Limb (tissue), 2 donors: ENCODE results near the gene CDC42EP3.

Experiments
- DNase-seq, 2 donors: peaks; one replicate each; pipeline ENCODE4 v3.0.0-alpha.2; 2016; ENCODE audit errors: extremely low spot score in 2 of 2

CDC42EP3 gene

DNA sequence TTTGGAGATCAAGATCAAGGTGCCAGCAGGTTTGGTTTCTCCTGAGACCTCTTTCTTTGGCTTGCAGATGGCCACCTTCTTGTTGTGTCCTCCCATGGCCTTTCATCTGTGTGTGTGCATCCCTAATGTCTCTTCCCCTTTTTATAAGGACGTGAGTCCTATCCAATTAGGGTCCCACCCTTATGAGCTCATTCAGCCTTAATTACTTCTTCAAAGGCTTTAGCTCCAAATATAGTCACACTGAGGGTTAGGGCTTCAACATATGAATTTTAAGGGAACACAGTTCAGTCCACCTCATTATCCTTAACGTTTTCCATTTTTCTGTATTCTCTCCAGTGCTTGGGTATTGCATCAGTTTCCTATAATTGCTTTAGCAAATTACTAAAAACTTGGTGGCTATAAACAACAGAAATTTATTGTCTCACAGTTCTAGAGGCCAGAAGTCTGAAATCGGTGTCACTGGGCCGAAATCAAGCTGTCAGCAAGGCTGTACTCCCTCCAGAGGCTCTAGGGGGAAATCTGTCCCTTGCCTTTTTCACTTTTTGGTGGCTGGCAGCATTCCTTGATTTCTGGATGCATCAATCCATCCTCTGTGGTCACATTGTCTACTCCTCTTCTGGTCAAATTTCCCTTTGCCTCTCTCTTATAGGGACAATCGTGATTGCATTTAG is 34.1 kb downstream of the CDC42EP3 start:
- no peak for DNase-seq

DNA sequence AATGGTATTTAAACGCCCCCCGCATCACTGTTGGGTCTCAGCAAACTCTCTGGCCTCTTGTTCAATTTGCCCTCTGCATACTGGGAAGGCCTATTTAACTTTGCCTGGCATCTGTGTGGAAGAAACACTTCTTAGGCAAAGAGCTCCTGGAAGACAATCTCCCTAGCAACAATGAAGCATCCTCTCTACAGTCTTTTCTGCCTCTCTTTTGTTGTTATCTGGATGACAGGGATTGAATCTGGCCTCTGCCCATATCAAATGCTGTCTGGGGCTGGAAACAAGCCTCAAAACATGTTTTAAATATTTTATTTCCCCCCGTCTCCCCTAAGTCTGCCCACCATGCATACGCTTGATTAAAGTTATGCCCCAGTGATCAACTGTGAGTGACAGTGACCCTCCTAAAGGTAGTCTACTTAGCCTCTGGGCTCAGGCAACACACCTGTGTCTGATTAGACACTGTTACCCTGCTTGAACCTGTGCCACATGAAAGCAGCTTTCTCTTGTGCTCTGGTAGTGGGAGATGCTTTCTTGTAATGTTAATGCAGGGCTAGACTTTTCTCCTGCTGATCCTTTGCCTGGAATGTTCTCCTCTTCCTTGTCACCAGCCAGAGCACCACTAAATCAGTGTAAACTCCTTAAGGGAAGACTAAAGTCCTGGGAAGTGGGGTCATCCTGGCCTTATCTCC is 34.9 kb downstream of the CDC42EP3 start:
- no peak for DNase-seq

DNA sequence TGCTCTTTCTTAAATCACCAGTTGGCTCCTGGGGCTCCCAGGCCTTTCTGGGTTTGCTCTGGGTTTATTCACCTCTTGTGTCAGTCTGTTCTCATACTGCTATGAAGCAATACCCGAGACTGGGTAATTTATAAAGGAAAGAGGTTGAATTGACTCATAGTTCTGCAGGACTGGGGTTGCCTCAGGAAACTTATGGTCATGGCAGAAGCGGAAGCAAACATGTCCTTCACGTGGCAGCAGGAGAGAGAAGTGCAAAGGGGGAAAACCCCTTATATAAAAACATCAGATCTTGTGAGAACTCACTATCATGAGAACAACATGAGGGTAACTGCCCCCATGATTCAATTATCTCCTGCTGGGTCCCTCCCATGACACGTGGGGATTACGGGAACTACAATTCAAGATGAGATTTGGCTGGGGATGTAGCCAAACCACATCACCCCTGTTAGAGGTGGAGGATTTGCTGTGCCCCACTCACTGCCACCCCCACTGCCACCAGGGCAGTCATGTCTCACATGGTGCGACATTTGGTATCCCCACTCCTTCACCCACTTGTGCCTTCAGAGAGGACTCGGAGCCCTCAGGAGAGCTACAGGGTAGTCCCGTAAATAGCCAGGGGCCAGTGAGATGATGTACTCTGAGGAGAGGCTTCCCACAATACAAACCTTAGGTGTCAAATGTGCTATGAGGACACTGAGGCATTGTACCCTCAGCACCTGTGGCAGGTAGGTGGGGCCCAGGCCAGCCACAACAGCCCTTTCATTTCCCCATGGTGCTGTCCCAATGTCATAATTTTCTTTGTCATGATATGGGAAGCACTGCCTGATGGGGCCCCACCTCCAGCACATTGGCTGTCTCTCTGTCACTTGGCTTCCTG is 35.7 kb downstream of the CDC42EP3 start:
- no peak for DNase-seq

DNA sequence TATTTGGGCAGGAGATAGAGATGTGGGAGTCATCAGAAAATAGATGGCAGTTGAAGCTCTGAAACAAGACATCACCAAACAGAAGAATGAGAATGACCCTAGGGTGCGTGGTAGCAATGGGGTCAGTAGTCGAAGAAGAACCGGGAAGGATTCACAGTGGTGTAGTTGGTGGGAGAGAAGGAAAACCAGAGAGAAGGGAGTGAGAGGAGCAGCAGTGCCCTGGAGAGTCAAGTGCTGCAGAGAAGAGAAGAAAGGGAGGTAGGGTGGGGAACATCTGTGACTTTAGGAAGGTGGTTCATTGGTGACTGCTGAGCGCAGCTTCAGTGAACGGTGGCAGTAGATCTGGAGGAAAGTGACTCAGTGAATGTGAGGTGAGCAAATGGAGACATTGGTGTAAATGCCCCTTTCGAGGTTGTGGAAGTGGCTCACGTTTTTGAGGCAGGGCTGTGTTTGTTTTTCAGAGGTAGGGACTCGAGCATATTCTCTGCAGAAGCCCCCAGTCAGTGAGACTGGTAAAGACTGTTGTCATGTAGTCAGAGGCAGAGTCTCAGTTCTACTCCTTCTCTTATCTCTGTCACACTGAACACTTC is 36.4 kb downstream of the CDC42EP3 start:
- no peak for DNase-seq

DNA sequence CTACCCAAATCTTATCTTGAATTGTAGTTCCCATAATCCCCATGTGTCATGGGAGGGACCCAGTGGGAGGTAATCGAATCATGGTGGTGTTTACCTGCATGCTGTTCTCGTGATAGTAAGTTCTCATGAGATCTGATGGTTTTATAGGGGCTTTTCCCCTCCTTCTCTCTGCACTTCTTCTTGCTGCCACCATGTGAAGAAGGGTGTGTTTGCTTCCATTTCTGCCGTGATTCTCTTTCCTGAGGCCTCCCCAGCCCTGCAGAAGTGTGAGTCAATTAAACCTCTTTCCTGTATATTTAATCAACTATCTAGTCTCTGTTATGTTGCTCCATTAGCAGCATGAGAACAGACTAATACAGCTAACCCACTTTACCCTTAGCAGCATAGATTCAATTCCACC is 37.6 kb downstream of the CDC42EP3 start:
- no peak for DNase-seq

DNA sequence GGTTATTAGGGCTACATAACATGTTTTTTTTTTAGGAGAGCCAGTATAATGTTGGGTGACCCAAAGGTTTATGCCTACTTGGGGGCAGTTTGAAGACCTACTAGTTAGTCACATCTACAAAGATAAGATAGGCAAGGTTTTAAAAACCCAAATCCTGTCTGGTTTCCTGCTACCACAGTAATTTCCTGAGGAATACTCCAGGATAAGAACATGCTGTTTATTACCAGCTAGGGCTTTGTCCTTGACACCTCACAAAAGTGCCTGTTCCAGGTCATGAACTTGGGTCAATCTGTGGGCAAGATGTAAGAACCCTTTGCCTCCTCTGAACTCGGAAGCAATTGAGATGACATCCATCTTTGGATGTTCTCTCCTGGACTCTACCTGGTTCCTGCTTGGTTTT is 38.2 kb downstream of the CDC42EP3 start:
- no peak for DNase-seq

DNA sequence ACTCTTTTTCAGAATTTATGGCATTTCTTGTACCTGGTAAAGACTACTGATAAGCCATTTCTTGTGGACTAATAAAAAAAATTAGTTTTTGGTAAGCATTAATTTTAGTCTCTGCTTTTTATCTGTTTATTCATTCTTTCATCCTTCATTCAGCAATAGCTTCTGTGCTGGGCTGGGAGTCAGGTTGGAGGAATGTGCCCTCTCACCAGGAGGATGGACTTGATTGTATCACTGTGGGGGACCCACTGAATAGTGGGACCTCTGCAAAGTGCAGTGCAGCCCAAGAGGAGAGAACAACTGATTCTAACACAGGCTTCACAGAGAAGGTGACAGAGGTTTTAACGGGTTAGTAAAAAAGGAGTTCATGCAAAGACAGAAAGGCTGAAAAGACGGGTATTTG is 39.1 kb downstream of the CDC42EP3 start:
- DNase-seq, result no peak

DNA sequence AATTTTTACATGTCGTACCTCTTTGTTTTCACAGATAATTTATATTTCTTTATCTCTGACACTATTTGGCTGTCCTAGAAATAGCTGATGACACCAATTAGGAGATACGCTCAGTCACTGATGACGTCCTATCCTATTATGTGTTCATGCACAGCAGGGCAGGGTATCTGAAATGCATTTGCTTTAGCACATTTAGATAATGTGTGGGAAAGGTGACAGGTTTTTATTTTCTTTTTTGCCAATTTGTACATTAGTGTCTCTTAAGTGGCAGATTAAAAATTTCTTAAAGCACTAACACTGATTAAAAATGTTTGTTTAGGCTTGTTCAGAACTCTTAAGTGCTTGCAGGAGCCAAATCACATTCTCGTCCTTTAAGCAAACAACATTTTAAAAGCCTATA is 39.7 kb downstream of the CDC42EP3 start:
- DNase-seq, result no peak

DNA sequence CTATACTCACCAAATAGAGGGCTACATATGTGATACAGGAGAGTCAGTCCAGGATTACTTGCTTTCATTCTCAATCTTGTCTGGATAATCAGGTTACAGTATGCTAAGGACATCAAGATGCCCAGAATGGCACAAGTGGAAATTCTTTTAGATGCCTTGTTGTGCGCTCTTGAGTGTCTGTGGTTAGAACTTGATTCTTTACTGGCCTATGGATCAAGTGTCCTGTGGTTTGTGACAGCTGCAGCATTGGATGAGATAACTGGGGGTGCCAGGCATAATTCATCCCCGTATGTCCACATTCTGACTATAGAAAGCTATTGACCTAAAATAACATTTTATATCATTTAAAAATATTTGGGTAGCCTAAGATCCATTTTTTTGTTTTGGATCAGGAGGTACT is 40.1 kb downstream of the CDC42EP3 start:
- DNase-seq, result no peak

DNA sequence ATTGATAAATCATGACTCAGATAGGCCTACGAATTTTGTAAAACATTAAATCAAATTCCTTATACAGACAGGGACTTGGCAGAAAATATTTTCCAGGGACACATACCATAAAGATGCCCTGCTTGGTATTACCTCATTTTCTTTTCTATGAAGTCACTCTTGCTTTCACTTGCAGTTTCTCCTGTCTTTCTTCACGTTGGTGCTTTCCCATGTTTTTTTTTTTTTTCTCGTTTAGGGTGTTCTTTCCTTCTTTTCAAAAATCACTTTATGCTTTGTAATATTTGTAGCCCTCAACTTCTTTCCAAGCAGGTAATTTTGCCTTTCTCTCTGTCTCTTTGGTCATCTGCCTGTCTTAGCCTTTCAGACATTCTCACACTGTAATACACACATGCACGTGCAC is 40.7 kb downstream of the CDC42EP3 start:
- no peak for DNase-seq

DNA sequence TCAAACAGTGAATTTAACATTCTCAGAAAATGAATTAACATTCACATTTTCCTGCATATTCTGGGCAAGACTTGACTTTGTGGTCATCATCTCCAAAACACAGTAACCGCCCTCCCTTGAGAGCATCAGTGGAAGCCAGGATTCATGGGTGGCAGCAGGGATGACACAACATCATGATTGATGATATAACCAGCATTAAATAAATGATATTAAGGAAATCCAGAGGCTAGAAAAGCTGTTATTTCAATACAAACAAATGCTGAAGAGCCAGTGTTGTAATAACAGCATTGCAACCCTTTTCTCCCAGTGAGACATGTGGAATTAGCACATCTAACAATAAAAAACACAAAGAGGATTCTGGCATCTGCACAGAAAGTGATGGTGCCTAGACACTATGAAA is 41.1 kb downstream of the CDC42EP3 start:
- no peak for DNase-seq

DNA sequence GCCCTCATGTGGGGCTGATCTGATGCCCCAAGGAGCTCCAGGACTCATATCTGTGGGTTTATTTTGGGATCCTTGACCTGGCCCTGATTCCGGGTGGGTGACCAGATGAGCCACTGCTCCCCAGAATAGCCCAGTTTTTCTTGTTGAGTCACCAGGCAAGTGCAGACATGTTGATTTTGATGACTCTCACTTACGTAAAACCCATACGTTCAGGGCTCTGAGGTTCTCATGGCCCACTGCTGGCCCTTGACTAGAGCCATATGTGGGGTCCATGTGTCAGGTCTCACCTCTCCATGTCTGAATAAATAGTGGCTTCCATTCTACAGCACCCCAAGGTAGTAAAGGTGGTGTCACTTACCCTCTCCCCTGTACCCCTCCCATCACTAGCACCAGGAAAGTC is 41.9 kb downstream of the CDC42EP3 start:
- DNase-seq, result no peak

DNA sequence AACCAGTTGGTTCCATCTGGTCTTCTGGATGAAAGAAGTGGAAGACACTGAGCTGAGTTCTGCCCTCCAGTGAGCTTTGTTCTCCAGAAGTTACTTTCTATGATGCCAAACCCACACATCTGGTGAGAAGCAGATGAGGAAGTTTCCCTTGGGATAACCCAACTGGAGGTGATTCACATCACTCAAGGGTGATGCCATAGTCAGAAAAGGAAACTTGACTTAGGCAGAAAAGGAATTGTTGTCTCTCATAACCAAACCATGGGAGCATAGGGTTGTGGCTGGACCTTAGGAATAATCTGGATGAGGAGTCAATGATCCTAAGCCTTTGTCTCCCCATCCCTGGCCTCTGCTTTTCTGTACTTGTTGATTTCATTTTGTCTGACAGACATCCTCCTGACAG is 43.7 kb downstream of the CDC42EP3 start:
- no peak for DNase-seq

DNA sequence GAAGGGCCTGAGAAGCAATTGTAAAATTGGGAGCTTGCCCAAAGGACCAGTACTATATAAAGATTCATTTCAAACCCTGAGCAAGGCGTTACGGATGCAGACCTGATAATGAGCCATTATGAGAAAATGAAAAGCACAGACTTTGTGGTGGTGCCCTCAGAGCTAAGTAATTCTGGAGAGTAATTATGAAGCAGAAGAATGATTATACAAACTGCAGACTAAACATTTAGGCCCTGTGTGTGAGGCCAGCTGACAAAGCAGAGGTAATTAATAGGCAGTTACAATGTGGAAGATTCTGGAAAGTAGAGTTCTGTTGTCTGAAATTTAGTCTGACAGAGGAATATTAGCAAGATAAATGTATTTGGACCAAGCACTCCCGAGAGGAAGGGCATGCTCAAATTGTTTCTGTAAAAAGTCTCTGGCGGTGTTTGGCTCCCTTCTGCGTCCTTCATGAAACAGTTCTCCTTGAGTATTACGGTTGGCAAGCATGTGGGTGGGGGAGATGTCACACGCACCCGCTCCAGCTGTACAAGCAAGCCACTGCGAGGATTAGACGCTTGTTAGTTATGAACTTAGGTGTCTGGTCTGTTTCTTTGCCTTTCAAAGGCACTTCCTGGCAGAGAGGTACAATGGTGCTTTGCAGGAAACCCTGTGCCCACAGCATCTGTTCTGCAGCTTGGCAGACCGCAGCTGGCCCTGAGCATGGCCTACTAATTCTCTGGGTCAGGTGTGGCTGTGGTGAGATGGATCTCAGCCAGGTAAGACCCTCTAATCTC is 45.5 kb downstream of the CDC42EP3 start:
- no peak for DNase-seq

DNA sequence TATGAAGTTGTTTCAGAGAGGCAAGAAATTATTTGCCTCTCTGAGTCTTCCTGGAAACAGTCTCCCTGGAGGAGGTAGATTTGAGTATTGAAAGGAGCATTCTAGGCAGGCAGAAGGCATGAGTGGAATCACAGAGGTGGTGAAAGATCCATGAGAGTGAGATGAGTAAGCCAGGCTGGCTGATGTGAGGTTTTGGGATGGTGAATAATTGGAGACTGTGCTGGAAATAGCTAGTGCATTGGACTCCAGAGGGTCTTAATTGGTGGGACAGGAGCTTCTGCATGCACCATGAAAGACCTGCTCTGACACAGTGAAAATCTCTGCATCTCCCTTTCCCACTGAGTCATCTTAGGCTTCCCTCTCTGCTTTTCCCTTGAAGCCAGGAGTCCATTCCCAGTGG is 46.3 kb downstream of the CDC42EP3 start:
- DNase-seq, result no peak

DNA sequence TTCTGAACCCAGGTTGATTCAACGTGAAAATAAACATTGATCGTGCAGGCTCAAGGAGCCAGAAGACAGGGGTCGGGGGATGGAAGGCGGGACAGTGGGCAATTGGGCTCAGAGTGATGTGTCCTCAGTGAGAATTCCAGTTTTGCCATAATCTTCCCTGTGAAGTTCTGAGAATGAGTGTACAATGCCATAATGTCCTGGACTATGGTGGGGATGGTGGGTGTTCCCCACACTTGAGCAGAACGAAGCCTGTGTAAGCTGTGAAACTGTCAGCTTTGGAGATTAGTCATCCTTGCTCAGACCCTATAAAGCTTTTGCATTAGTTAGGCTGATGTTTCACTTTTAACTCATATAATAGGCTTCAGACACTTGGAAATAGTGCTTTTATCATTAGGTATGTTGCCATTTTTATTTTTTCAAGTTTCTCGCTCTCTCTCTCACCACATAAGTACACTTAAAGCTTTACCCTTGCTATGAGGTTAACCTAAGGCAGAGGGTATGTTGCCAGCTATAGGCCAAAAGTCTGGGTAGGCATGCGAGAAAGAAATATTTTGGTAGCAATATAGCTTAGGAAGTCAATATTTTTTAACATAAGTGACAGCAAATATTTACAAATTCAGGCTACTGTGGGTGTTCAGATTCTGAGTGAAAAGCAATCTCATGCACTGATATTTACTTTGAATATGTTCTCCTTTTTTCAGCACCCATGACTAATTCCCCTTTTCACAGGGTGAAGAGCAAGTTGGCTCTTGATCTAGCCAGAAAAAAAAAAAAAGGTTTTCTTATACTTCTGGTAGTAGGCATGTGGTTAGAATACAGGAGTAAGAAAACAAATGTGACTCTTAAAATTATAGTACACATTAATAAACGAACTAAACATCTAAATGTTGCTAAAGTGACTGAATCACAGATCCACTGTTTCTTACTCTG is 47.2 kb downstream of the CDC42EP3 start:
- DNase-seq, result no peak

DNA sequence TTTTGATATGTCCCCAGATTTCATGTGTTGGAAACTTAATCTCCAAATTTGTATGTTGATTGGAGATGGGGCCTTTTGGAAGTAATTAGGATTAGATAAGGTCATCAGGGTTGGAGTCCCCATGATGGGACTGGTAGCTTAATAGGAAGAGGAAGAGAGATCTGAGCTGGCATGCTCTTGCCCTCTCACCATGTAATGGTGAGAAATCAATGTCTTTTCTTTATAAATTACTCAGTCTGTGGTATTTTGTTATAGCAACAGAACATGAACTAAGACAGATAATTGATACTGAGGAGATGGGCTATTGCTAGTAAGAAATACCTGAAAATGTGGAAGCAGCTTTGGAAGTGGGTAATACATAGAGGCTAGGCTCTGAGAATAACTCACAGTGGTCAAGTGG is 48.0 kb downstream of the CDC42EP3 start:
- DNase-seq, result no peak

DNA sequence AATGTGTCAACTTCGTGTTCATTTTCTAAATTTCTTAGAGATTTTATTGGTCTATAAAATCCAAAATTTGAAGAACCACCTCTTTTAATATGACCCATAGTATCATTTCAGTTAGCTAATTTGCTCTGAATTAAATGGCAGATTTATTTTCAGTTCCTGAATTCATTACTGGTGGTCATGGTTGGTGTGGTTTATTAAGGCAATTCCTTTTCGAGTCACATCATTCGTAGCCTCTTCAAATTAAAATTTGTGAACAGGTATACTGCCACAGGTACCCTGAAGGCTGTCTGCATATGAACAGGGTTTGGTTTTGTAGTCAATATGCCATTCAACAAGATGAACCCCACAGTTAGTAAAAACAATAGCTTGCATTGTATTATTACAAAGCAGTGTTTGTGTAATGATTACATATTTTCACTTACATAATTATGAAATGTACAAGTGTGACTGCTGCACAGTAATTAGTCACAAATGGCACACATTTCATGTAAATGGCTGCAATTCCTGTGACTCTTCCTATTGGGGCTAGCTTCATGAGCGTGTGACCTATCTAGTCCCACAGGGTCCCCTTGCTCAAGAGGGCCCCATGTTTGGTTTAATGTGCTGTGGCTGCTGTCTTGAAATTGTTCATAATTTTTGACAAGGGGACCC is 48.9 kb downstream of the CDC42EP3 start:
- no peak for DNase-seq

DNA sequence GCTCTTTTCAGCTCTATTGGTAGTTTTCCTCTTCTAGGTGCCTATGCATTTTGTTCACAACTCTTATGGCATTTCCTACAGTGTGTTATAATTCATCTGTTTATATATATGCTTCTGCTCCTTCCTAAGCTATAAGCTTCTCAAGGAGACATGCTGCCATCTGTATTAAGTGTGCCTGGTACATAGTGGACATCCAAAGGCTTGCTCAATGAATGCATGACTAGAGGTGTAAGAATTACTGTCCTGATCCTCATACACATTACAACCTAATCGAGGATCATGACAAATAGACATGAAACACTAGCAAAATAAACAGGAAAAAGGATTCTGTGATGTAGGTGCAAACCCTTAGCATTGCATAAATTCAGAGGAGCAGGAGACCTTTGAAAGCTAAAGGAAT is 50.2 kb downstream of the CDC42EP3 start:
- no peak for DNase-seq

DNA sequence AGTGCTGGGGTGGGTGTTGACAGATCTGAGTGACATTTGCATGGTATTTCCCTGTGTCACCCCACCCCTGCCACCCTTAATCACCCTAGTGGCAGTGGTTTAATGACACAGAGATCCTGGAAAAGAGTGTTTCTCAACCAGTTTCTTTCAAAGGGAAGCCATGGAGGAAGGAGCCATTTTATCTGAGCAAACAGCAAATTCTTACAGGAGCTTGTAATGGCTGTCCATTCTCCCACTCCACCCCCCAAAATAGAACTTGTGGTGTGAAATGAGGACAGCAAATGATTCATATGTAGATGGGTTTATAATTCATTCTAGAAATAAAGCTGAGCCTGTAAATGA is 51.5 kb downstream of the CDC42EP3 start:
- no peak for DNase-seq
